Activated T-cell treated with anti-CD3 and anti-CD28 coated beads, Interleukin-2, amount 50 U/mL, for 72 hours (primary cell): ENCODE data around the gene ANKS1B. TPM values are rescaled to one million over a fixed set of nuclear protein-coding genes. Genes with fewer than 3 reads are reported as not detected.
"Not testable (repeated sequence)": the region's sequence is repeated elsewhere in the genome, so short reads cannot be mapped to it uniquely, and the experiment has no call there.

Experiments
- ATAC-seq, 2 donors: fragments of 150-1000 bp; cut with Tn5 transposase; replicated peaks in 1 of 2; 2 replicates each; pipeline ENCODE4 v1.10.0; 2021; ENCODE audit warnings: moderate library complexity in 2 of 2, mild to moderate bottlenecking in 1 of 2
- DNase-seq, 2 donors: peaks; one replicate each; pipeline ENCODE4 v3.0.0; 2021 to 2022; ENCODE audit warnings: mixed read lengths in 1 of 2
- H3K27ac Mint-ChIP-seq: one replicate; pipeline ENCODE4 v1.8.0; 2022; ENCODE audit warnings: mild to moderate bottlenecking, moderate library complexity, mixed read lengths
- H3K27me3 Mint-ChIP-seq: one replicate; pipeline ENCODE4 v1.8.0; 2022; ENCODE audit warnings: low read depth, mixed read lengths
- H3K36me3 Mint-ChIP-seq, 2 donors: one replicate each; pipeline ENCODE4 v1.8.0; 2022; ENCODE audit warnings: mixed read lengths in 2 of 2, mild to moderate bottlenecking in 1 of 2; ENCODE audit not compliant: insufficient read depth in 2 of 2
- H3K4me1 Mint-ChIP-seq: one replicate; pipeline ENCODE4 v1.8.0; 2022; ENCODE audit warnings: low read depth, mixed read lengths
- H3K4me3 Mint-ChIP-seq, 2 donors: one replicate each; pipeline ENCODE4 v1.8.0; 2022; ENCODE audit warnings: mild to moderate bottlenecking in 2 of 2, mixed read lengths in 2 of 2, moderate library complexity in 2 of 2
- H3K9me3 Mint-ChIP-seq, 2 donors: one replicate each; pipeline ENCODE4 v1.8.0; 2022; ENCODE audit warnings: mixed read lengths in 2 of 2
- total RNA-seq, 2 donors: library from RNA; stranded (reverse); gene quantifications; one replicate each; pipeline ENCODE4 v1.2.3, GENCODE V29; 2022

ANKS1B gene
- total RNA-seq, 2 donors from 2014 or later, result 0.19 to 0.63 TPM

DNA sequence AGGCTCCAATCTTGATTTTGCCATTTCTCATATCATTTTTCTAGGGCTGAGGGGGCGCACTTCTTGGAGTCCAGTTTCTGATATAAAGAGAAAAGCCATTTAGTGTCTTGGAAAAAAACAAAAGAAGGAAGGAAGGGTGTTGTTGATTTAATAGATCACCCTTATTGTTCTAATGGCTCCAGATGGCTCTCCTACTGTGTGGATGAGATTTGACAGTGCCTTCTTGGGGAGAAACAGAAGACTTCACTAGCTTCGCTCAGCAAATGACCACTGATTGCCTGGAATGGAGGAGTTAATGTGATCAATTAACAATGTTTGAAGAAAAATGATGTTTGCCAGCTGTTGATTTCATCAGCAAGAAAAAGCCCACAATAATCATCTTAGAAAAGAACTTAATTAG is 1123.5 kb downstream of the ANKS1B start:
- ATAC-seq (no peak), DNase-seq (no peak)
- no peak overlapping the region for H3K4me3 Mint-ChIP-seq
- H3K4me1 Mint-ChIP-seq, result no peaks in the 10 kb centered on the region
- no peak overlapping the region for H3K27ac Mint-ChIP-seq
- H3K9me3 Mint-ChIP-seq, result peaks cover 0 to 3% of the 10 kb centered on the region in 2 donors
- peaks cover 8% of the 10 kb centered on the region for H3K27me3 Mint-ChIP-seq
- no peaks in the 10 kb centered on the region for H3K36me3 Mint-ChIP-seq

DNA sequence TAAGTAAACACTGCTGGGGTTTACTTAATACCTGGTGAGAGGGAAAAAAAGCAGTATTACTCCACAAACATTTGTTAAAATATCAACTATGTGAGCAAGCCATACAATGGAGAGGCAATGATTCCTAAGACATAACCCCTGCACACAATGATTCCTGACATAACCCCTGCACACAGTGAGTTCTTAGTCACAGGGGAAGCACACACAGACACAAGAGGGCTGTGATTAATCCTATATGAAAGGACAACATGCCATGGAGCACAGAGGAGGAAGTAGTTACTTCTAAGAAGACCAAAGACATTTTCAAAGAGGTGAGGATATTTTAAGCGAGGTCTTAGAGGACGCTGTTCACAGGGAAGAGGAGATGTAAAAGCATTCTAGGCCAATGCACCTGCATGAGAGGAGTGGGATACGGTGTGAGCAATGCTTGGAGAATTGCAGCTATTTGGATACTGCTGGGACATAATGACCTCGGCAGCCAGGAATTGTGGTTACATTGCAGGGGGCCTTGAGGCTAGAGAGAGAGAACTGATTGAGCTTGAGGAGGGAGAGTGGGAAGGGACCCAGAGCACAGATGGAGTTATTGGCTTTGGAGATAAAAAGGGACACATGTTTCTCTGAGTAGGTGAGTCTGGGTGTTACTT is 1127.7 kb downstream of the ANKS1B start:
- ATAC-seq, result no peak
- H3K4me1 Mint-ChIP-seq, result no peaks in the 10 kb centered on the region
- H3K4me3 Mint-ChIP-seq, result no peak overlapping the region
- H3K36me3 Mint-ChIP-seq, result no peaks in the 10 kb centered on the region
- H3K27ac Mint-ChIP-seq, result no peak overlapping the region
- H3K27me3 Mint-ChIP-seq, result peaks cover 8% of the 10 kb centered on the region
- H3K9me3 Mint-ChIP-seq, result no peaks in the 10 kb centered on the region
- no peak for DNase-seq

DNA sequence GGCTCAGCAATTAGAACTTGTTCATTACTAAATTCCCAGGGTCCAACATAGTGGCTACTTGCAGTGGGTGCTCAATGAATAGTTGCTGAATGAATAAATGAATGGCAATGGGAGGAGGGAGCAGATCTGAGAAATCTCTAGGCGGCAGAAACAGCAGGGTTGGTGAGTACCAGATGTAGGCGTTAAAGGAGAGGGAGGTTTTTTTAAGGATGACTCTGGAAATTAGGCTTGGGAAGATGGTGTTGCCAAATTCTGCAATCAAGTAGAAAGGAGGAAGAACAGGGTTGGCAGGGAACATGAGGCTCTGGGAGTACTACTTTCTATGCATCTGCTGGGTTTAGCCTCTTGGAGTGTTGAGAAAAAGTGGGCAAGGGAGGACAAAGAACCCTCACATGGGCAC is 1132.6 kb downstream of the ANKS1B start:
- Mint-ChIP-seq H3K4me3 (no peak overlapping the region), H3K27ac (no peak overlapping the region), H3K9me3 (no peaks in the 10 kb centered on the region), H3K36me3 (no peaks in the 10 kb centered on the region), H3K4me1 (no peaks in the 10 kb centered on the region), H3K27me3 (peaks cover 12% of the 10 kb centered on the region)
- DNase-seq (no peak), ATAC-seq (no peak)

DNA sequence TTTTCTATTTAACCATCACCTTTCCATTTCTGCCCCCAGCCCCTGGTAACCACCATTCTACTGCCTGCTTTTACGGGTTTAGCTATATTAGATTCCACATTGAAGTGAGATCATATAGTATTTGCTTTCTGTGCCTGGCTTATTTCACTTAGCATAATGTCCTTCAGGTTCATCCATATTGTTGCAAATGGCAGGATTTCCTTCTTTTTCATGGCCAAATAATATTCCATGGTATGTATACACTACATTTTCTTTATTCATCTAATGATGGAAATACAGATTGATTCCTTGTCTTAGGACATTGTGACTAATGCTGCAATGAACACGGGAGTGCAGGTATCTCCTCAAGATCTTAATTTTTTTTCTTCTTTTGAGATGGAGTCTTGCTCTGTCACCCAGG is 1137.5 kb downstream of the ANKS1B start:
- ATAC-seq (no peak), DNase-seq (no peak)
- Mint-ChIP-seq H3K36me3 (no peaks in the 10 kb centered on the region), H3K27me3 (peaks cover 12% of the 10 kb centered on the region), H3K4me3 (no peak overlapping the region), H3K4me1 (no peaks in the 10 kb centered on the region), H3K9me3 (no peaks in the 10 kb centered on the region), H3K27ac (no peak overlapping the region)

GRCh38 chr12:98845957-98846356 is 1138.8 kb downstream of the ANKS1B start:
- Mint-ChIP-seq H3K4me1 (no peaks in the 10 kb centered on the region), H3K4me3 (no peak overlapping the region), H3K9me3 (no peaks in the 10 kb centered on the region), H3K27me3 (peaks cover 6% of the 10 kb centered on the region), H3K36me3 (no peaks in the 10 kb centered on the region), H3K27ac (no peak overlapping the region)
- no peak for DNase-seq
- no peak for ATAC-seq

DNA sequence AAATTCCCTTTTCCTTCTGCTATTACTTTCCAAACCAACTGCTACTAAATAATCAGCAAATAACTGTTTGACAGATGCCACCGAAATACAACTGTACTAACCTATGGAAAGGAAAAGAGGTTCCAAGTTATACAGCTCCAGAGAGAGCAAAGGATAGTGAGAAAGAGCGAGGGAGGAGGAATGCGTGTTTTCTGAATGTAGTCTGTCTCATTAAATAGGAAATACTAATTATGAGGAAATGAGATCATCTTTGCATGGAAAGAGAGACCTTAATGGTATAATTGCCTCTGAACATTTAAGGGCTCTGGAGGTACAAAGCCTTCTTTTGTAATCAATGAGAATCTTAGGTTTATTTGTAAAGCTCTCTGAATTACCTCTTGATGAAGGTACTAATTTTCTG is 1144.4 kb downstream of the ANKS1B start:
- Mint-ChIP-seq H3K9me3 (no peaks in the 10 kb centered on the region), H3K4me3 (no peak overlapping the region), H3K27ac (no peak overlapping the region), H3K27me3 (peaks cover 11% of the 10 kb centered on the region), H3K36me3 (no peaks in the 10 kb centered on the region), H3K4me1 (no peaks in the 10 kb centered on the region)
- ATAC-seq, result no peak
- no peak for DNase-seq

DNA sequence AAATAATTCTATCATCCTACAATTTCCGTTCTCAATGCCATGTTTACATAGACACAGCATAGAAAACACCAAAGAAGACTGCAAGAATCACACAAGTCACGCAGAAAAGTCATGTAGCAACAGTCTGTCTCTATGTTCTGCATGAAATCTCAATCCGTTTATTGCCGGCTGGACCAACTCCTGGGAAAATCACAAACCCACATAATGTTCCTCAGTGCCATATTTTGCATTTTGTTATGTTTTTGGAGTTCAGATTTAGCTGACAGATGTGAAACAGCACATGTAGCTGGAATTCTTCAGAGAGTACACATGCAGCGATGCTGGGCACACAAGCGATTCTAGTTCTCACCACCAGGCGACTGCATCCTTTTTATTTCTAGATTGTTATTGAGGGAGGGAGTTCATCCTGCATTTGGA is 1146.5 kb downstream of the ANKS1B start:
- Mint-ChIP-seq H3K27ac (no peak overlapping the region), H3K36me3 (no peaks in the 10 kb centered on the region), H3K4me3 (no peak overlapping the region), H3K9me3 (no peaks in the 10 kb centered on the region), H3K27me3 (peaks cover 11% of the 10 kb centered on the region), H3K4me1 (no peaks in the 10 kb centered on the region)
- DNase-seq, result no peak
- ATAC-seq, result no peak

- H3K27ac Mint-ChIP-seq, H3K4me3 Mint-ChIP-seq, H3K9me3 Mint-ChIP-seq, ATAC-seq, H3K36me3 Mint-ChIP-seq, H3K4me1 Mint-ChIP-seq, DNase-seq: not testable (repeated sequence)
- H3K27me3 Mint-ChIP-seq, result peaks cover 11% of the 10 kb centered on the region
Observed at GRCh38 chr12:98837134-98837752, 1147.5 kb downstream of the ANKS1B start.

GRCh38 chr12:98830657-98831056 is 1154.1 kb downstream of the ANKS1B start:
- peaks cover 22% of the 10 kb centered on the region for H3K27me3 Mint-ChIP-seq
- no peaks in the 10 kb centered on the region for H3K36me3 Mint-ChIP-seq
- H3K4me3 Mint-ChIP-seq, result no peak overlapping the region
- DNase-seq (no peak), ATAC-seq (no peak)
- H3K9me3 Mint-ChIP-seq, result no peaks in the 10 kb centered on the region
- no peak overlapping the region for H3K27ac Mint-ChIP-seq
- H3K4me1 Mint-ChIP-seq, result no peaks in the 10 kb centered on the region

DNA sequence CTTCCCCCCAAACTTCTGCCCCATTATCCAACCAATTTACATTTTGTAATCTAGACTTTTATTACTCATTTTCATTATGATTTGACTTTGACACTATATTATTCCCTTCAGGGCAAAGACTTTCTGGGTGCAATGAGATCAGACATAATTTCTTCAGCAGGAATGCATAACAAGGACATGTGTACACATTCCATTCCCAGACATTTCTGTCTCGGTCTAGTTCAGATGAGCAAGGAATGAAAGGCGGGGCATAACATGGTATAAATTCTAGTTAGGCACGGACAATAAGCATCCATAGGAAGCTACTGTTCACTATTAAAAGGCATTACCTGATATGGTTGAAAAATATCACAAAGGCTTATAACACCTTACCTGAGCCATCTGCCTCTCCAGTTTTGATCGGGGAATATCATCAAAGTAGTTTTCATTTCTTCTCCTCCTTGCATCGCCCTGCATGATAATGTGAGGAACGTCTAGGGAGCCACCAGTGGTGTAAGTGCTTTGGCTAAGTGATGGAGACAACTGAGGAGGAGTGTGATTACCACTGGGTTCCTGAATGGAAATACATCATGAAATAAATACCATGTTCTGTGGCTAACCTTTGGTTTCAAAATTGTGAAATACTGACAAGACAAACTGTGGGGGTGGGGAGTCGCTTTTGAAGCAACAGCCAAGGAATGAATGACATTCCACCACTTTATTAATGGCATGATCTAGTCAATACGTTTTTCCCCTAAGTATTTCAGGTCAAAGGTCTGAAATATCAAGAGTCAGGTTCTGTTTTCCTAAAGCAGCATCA is 1155.7 kb downstream of the ANKS1B start:
- DNase-seq, result no peak
- Mint-ChIP-seq H3K4me3 (no peak overlapping the region), H3K9me3 (no peaks in the 10 kb centered on the region), H3K27ac (no peak overlapping the region), H3K36me3 (no peaks in the 10 kb centered on the region), H3K4me1 (no peaks in the 10 kb centered on the region), H3K27me3 (peaks cover 22% of the 10 kb centered on the region)
- ATAC-seq, result no peak

DNA sequence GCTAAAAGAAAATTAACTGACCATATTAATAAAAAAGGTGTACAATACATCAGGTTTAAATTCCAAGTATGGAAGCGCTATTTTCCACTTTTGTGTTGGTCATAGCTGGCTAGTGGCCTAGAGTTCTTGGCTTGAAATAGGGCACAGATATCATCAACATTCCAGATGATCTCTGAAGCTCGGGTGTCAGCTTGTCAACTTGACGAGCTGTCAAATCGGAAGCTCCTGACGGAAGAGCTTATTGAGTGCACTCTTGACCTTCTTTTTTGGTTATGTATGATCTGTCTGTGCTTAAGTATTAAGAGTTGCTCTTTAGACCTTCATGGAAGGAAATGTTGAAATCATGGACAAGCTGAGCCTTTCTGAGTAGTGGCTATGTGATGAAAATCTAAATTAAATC is 1161.7 kb downstream of the ANKS1B start:
- H3K36me3 Mint-ChIP-seq, result no peaks in the 10 kb centered on the region
- ATAC-seq, result no peak
- H3K4me3 Mint-ChIP-seq, result no peak overlapping the region
- H3K27ac Mint-ChIP-seq, result no peak overlapping the region
- no peaks in the 10 kb centered on the region for H3K4me1 Mint-ChIP-seq
- no peak for DNase-seq
- peaks cover 37% of the 10 kb centered on the region for H3K27me3 Mint-ChIP-seq
- H3K9me3 Mint-ChIP-seq, result no peaks in the 10 kb centered on the region

GRCh38 chr12:98821866-98822265 is 1162.9 kb downstream of the ANKS1B start:
- Mint-ChIP-seq H3K36me3 (no peaks in the 10 kb centered on the region), H3K4me1 (no peaks in the 10 kb centered on the region), H3K4me3 (no peak overlapping the region), H3K27me3 (peaks cover 37% of the 10 kb centered on the region), H3K27ac (no peak overlapping the region), H3K9me3 (no peaks in the 10 kb centered on the region)
- ATAC-seq (no peak), DNase-seq (no peak)

GRCh38 chr12:98821232-98821631 is 1163.5 kb downstream of the ANKS1B start:
- Mint-ChIP-seq H3K4me1 (no peaks in the 10 kb centered on the region), H3K27me3 (peaks cover 30% of the 10 kb centered on the region), H3K4me3 (no peak overlapping the region), H3K36me3 (no peaks in the 10 kb centered on the region), H3K9me3 (no peaks in the 10 kb centered on the region), H3K27ac (no peak overlapping the region)
- no peak for ATAC-seq
- no peak for DNase-seq
